ENCODE data around the gene PKN1.
A peak's percentile ranks its signal among the peaks of the same experiment; 100 is the strongest.

The PKN1 gene

DNA sequence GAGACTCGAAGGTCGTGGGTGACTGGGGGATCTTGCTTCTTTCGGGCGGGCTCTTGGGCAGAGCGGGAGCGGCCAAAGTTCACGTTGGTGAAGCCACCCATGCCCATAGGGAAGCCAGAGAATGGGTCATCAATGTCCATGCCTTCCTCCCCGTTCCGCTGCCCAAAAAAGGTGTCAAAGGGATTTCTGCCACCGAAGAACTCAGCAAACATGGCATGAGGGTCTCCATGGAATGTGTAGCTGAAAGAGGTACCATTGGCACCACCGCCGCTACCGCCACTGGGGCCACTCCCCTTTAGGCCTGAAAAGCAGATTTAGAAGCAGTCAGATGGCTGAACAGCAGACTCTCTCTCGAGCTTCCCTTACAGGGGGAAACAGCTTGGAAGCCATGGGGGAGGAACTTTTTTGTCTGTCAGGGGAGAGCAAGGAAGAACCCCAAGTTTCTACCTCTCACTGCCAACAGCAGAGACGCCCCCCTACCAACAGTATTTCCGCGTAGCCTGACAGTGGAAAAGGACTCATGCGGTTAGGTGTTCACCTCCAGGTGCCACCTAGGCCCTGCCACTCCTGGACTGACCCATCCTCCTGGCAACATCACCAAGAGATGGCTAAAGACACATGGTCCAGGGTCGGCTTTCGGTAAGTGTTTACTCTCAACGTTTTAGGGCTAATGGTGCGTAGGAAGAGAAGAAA lies 83.8 kb downstream of the PKN1 start:
- no peak for ATAC-seq
- TF ChIP-seq ARNTL (CRISPR knock-in tag; IDR thresholded peaks at IDR 0.05; ENCODE audit: borderline replicate concordance, low read depth) (no peak), ZNF565 (CRISPR knock-in tag; conservative IDR thresholded peaks at IDR 0.05; ENCODE audit: low read depth) (no peak), ESRRG (CRISPR knock-in tag; IDR thresholded peaks at IDR 0.05) (no peak)

DNA sequence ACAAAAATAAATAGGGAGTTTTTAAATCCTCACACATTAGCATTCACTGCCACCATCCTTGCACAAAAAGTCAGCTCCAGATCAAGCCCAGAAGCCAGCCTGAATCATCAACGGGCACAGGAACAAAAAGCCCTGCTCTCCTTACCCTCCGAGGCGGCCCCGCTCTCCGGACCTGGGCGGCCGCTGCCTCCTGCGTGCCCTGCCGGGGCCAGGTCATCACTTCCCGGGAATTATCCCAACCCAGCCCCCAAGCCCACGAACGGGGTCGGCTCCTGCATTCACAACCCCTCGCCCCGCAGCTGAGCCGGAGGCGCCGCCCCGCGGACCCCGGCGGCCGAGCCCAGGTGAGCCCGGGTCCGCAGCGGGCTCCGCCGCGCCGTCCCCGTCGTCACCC lies 84.3 kb downstream of the PKN1 start:
- ATAC-seq, result no peak; the same call in 2 of the 3 replicates
- TF ChIP-seq TSHZ2 (CRISPR knock-in tag; IDR thresholded peaks at IDR 0.05) (no peak), CSDC2 (CRISPR knock-in tag; IDR thresholded peaks at IDR 0.05) (no peak), ARNTL (CRISPR knock-in tag; IDR thresholded peaks at IDR 0.05; ENCODE audit: borderline replicate concordance, low read depth) (no peak), ZC3H10 (CRISPR knock-in tag; IDR thresholded peaks at IDR 0.05) (no peak), ZFP3 (CRISPR knock-in tag; IDR thresholded peaks at IDR 0.05) (no peak), ZNF70 (CRISPR knock-in tag; IDR thresholded peaks at IDR 0.05) (no peak), POU6F1 (CRISPR knock-in tag; IDR thresholded peaks at IDR 0.05; ENCODE audit: borderline replicate concordance, low read depth) (no peak), TOX (CRISPR knock-in tag; IDR thresholded peaks at IDR 0.05; ENCODE audit: borderline replicate concordance) (no peak), ESRRG (CRISPR knock-in tag; IDR thresholded peaks at IDR 0.05) (no peak), BACH2 (CRISPR knock-in tag; IDR thresholded peaks at IDR 0.05; ENCODE audit: borderline replicate concordance) (no peak), TCF4 (CRISPR knock-in tag; IDR thresholded peaks at IDR 0.05; ENCODE audit: borderline replicate concordance) (no peak), OSR1 (CRISPR knock-in tag; IDR thresholded peaks at IDR 0.05) (no peak), CSRNP3 (CRISPR knock-in tag; IDR thresholded peaks at IDR 0.05) (no peak), ZFP30 (CRISPR knock-in tag; IDR thresholded peaks at IDR 0.05) (no peak), ZNF8 (CRISPR knock-in tag; IDR thresholded peaks at IDR 0.05) (no peak), PPARA (CRISPR knock-in tag; IDR thresholded peaks at IDR 0.05; ENCODE audit: borderline replicate concordance) (no peak), SNAI2 (CRISPR knock-in tag; IDR thresholded peaks at IDR 0.05) (no peak), PATZ1 (CRISPR knock-in tag; IDR thresholded peaks at IDR 0.05; ENCODE audit: borderline replicate concordance) (no peak)

GRCh38 chr19:14517840-14518505 lies 84.9 kb downstream of the PKN1 start, which contains the start of gene DNAJB1:
TSS of gene DNAJB1 (minus strand) at chr19:14518397. CDS start at chr19:14518349, 48 bp downstream.
- ATAC-seq, result peak; percentile 84
- TF ChIP-seq ISL1 (CRISPR knock-in tag; IDR thresholded peaks at IDR 0.05) (no peak), PATZ1 (CRISPR knock-in tag; IDR thresholded peaks at IDR 0.05; ENCODE audit: borderline replicate concordance) (0 out of 2 replicates have a peak, but pooled peaks have one; percentile 62), RARB (CRISPR knock-in tag; IDR thresholded peaks at IDR 0.05) (0 out of 2 replicates have a peak, but pooled peaks have one; percentile 67), ARNTL (CRISPR knock-in tag; IDR thresholded peaks at IDR 0.05; ENCODE audit: borderline replicate concordance, low read depth) (no peak), BACH2 (CRISPR knock-in tag; IDR thresholded peaks at IDR 0.05; ENCODE audit: borderline replicate concordance) (no peak), TOX (CRISPR knock-in tag; IDR thresholded peaks at IDR 0.05; ENCODE audit: borderline replicate concordance) (0 out of 2 replicates have a peak, but pooled peaks have one; percentile 38), ZNF8 (CRISPR knock-in tag; IDR thresholded peaks at IDR 0.05) (no peak), CSDC2 (CRISPR knock-in tag; IDR thresholded peaks at IDR 0.05) (no peak), ZFP3 (CRISPR knock-in tag; IDR thresholded peaks at IDR 0.05) (no peak), GLIS3 (CRISPR knock-in tag; IDR thresholded peaks at IDR 0.05) (0 out of 2 replicates have a peak, but pooled peaks have one; percentile 82), ESRRG (CRISPR knock-in tag; IDR thresholded peaks at IDR 0.05) (peak; percentile 91), POU6F1 (CRISPR knock-in tag; IDR thresholded peaks at IDR 0.05; ENCODE audit: borderline replicate concordance, low read depth) (peak; percentile 45; the same call in 1 of the 2 replicates), ZC3H10 (CRISPR knock-in tag; IDR thresholded peaks at IDR 0.05) (peak; percentile 55; the same call in 1 of the 2 replicates)
- TF ChIP-seq, protein P1, sequence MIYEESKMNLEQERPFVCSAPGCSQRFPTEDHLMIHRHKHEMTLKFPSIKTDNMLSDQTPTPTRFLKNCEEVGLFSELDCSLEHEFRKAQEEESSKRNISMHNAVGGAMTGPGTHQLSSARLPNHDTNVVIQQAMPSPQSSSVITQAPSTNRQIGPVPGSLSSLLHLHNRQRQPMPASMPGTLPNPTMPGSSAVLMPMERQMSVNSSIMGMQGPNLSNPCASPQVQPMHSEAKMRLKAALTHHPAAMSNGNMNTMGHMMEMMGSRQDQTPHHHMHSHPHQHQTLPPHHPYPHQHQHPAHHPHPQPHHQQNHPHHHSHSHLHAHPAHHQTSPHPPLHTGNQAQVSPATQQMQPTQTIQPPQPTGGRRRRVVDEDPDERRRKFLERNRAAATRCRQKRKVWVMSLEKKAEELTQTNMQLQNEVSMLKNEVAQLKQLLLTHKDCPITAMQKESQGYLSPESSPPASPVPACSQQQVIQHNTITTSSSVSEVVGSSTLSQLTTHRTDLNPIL (CRISPR knock-in tag; IDR thresholded peaks at IDR 0.05; ENCODE audit: low read depth), result peak; percentile 27; the same call in 1 of the 2 replicates
